ENCODE results near the gene YPEL2.

- TF ChIP-seq CTCF (IDR thresholded peaks at IDR 0.05): no peak
- TF ChIP-seq FOSL2 (IDR thresholded peaks at IDR 0.05): no peak
- TF ChIP-seq FOSL2 (CRISPR knock-in tag; IDR thresholded peaks at IDR 0.05): no peak
Measured at GRCh38 chr17:59315866-59316265, 15.6 kb upstream of the YPEL2 start.

Measured in A549 (cell line).